VCaP (cell line): ENCODE data around the gene EIF1B.

Experiments used
- H3K27ac ChIP-seq: fragments of 450-650 bp; 2 replicates; pipeline ENCODE4 v1.5.1; 2017
- CTCF ChIP-seq: fragments of 450-650 bp; conservative IDR thresholded peaks from 2 replicates; pipeline ENCODE4 v1.5.1; 2017; ENCODE audit warnings: mild to moderate bottlenecking, moderate library complexity

Gene EIF1B

GRCh38 chr3:40336511-40337135 is 27.1 kb downstream of the EIF1B start:
- H3K27ac ChIP-seq, result no peak overlapping the region
- no peak for TF ChIP-seq CTCF

- TF ChIP-seq CTCF, result no peak
- H3K27ac ChIP-seq, result no peak overlapping the region
These were observed 27.9 kb downstream of the EIF1B start for GRCh38 chr3:40337136-40338108.

GRCh38 chr3:40339871-40340270 is 30.4 kb downstream of the EIF1B start:
- no peak for TF ChIP-seq CTCF
- no peak overlapping the region for H3K27ac ChIP-seq

- no peak for TF ChIP-seq CTCF
These were observed 31.1 kb downstream of the EIF1B start for GRCh38 chr3:40340541-40341170.

GRCh38 chr3:40341671-40342070 is 32.2 kb downstream of the EIF1B start:
- no peak for TF ChIP-seq CTCF
- H3K27ac ChIP-seq, result no peak overlapping the region

More at GRCh38 chr3:40340541-40341170, 31.1 kb downstream of the EIF1B start:
- H3K27ac ChIP-seq, result no peak overlapping the region

- no peak for TF ChIP-seq CTCF
These were observed 41.0 kb downstream of the EIF1B start for GRCh38 chr3:40350529-40350928.

GRCh38 chr3:40355410-40355809 is 45.9 kb downstream of the EIF1B start:
- TF ChIP-seq CTCF, result no peak
- H3K27ac ChIP-seq, result no peak overlapping the region

More at GRCh38 chr3:40350529-40350928, 41.0 kb downstream of the EIF1B start:
- H3K27ac ChIP-seq, result no peak overlapping the region
